ENCODE results near the gene ZC3H7A. TPM values are rescaled to one million over a fixed set of nuclear protein-coding genes. Genes with fewer than 3 reads are reported as not detected.

Gene ZC3H7A
- total RNA-seq, 1 donor from 2014 or later, result 37.1 TPM

GRCh38 chr16:11742093-11742535 lies 54.9 kb downstream of the ZC3H7A start:
- DNase-seq (ENCODE audit: low spot score in 2 of 2) (peak in 1 of 2 donors; percentile 13), FAIRE-seq (no peak)

- FAIRE-seq, result no peak
- no peak for DNase-seq (ENCODE audit: low spot score in 2 of 2)
Observed at GRCh38 chr16:11740567-11740966, 56.5 kb downstream of the ZC3H7A start.

GRCh38 chr16:11738742-11739544 lies 58.1 kb downstream of the ZC3H7A start:
- FAIRE-seq (no peak), DNase-seq (ENCODE audit: low spot score in 2 of 2) (no peak)

GRCh38 chr16:11737713-11738112 lies 59.3 kb downstream of the ZC3H7A start:
- no peak for FAIRE-seq
- DNase-seq (ENCODE audit: low spot score in 2 of 2), result no peak

GRCh38 chr16:11736903-11737302 lies 60.2 kb downstream of the ZC3H7A start:
- DNase-seq (ENCODE audit: low spot score in 2 of 2) (no peak), FAIRE-seq (no peak)

GRCh38 chr16:11735787-11736186 lies 61.3 kb downstream of the ZC3H7A start:
- no peak for DNase-seq (ENCODE audit: low spot score in 2 of 2)
- no peak for FAIRE-seq

- DNase-seq (ENCODE audit: low spot score in 2 of 2), result no peak
- FAIRE-seq, result no peak
Observed at GRCh38 chr16:11734653-11735043, 62.4 kb downstream of the ZC3H7A start.

GRCh38 chr16:11734025-11734652 lies 62.9 kb downstream of the ZC3H7A start:
- no peak for FAIRE-seq
- no peak for DNase-seq (ENCODE audit: low spot score in 2 of 2)

GRCh38 chr16:11731222-11731621 lies 65.8 kb downstream of the ZC3H7A start:
- DNase-seq (ENCODE audit: low spot score in 2 of 2) (no peak), FAIRE-seq (no peak)

GRCh38 chr16:11729787-11730186 lies 67.3 kb downstream of the ZC3H7A start:
- DNase-seq (ENCODE audit: low spot score in 2 of 2) (no peak), FAIRE-seq (no peak)

- FAIRE-seq, result no peak
Observed at GRCh38 chr16:11727796-11728543, 69.1 kb downstream of the ZC3H7A start.

GRCh38 chr16:11726008-11726407 lies 71.0 kb downstream of the ZC3H7A start:
- no peak for FAIRE-seq
- DNase-seq (ENCODE audit: low spot score in 2 of 2), result no peak

More at GRCh38 chr16:11727796-11728543, 69.1 kb downstream of the ZC3H7A start:
- no peak for DNase-seq (ENCODE audit: low spot score in 2 of 2)

- FAIRE-seq (no peak), DNase-seq (ENCODE audit: low spot score in 2 of 2) (no peak)
Observed at GRCh38 chr16:11725457-11725856, 71.6 kb downstream of the ZC3H7A start.

- FAIRE-seq (no peak), DNase-seq (ENCODE audit: low spot score in 2 of 2) (no peak)
Observed at GRCh38 chr16:11722468-11722808, 74.6 kb downstream of the ZC3H7A start.

GRCh38 chr16:11721781-11722467 lies 75.1 kb downstream of the ZC3H7A start:
- no peak for FAIRE-seq
- no peak for DNase-seq (ENCODE audit: low spot score in 2 of 2)

- DNase-seq (ENCODE audit: low spot score in 2 of 2), result no peak
- FAIRE-seq, result no peak
Observed at GRCh38 chr16:11719762-11720161, 77.3 kb downstream of the ZC3H7A start.

- FAIRE-seq (no peak), DNase-seq (ENCODE audit: low spot score in 2 of 2) (no peak)
Observed at GRCh38 chr16:11719171-11719570, 77.9 kb downstream of the ZC3H7A start.

- FAIRE-seq (no peak), DNase-seq (ENCODE audit: low spot score in 2 of 2) (no peak)
Observed at GRCh38 chr16:11717811-11718210, 79.2 kb downstream of the ZC3H7A start.

- FAIRE-seq (no peak), DNase-seq (ENCODE audit: low spot score in 2 of 2) (no peak)
Observed at GRCh38 chr16:11716336-11716735, 80.7 kb downstream of the ZC3H7A start.

- FAIRE-seq, result no peak
Observed at GRCh38 chr16:11715246-11715947, 81.7 kb downstream of the ZC3H7A start.

More at GRCh38 chr16:11715246-11715947, 81.7 kb downstream of the ZC3H7A start:
- DNase-seq (ENCODE audit: low spot score in 2 of 2), result no peak
